Skeletal muscle tissue (tissue), 4 donors: Measurements from ENCODE around the gene LONP2. TPM values are rescaled to one million over a fixed set of nuclear protein-coding genes. Genes with fewer than 3 reads are reported as not detected.
A peak's percentile ranks its signal among the peaks of the same experiment; 100 is the strongest.

Experiments
- H3K27ac ChIP-seq: one replicate; pipeline ENCODE4 v1.7.0; 2013; ENCODE audit warnings: mild to moderate bottlenecking, low read depth, low read length, inconsistent platforms
- H3K27me3 ChIP-seq, 3 donors: one replicate each; pipeline ENCODE4 v1.7.0; 2013; ENCODE audit warnings: low read length in 3 of 3; ENCODE audit not compliant: control insufficient read depth in 3 of 3, insufficient read depth in 3 of 3
- H3K36me3 ChIP-seq, 3 donors: one replicate each; pipeline ENCODE4 v1.7.0; 2013; ENCODE audit warnings: low read length in 3 of 3; ENCODE audit not compliant: control insufficient read depth in 3 of 3, insufficient read depth in 3 of 3
- H3K4me1 ChIP-seq, 3 donors: one replicate each; pipeline ENCODE4 v1.7.0; 2013; ENCODE audit warnings: low read length in 3 of 3, mild to moderate bottlenecking in 3 of 3; ENCODE audit not compliant: control insufficient read depth in 3 of 3, insufficient read depth in 3 of 3
- H3K4me3 ChIP-seq, 3 donors: one replicate each; pipeline ENCODE4 v1.7.0; 2013; ENCODE audit warnings: low read length in 3 of 3
- H3K9ac ChIP-seq, 3 donors: one replicate each; pipeline ENCODE4 v1.7.0; 2013; ENCODE audit warnings: low read length in 3 of 3, mild to moderate bottlenecking in 3 of 3, moderate library complexity in 2 of 3, low read depth in 1 of 3
- H3K9me3 ChIP-seq, 3 donors: one replicate each; pipeline ENCODE4 v1.7.0; 2013; ENCODE audit warnings: low read length in 3 of 3; ENCODE audit not compliant: control insufficient read depth in 3 of 3
- total RNA-seq: library from RNA; depleted of rRNA; stranded (reverse); fragments of >200 nt; gene quantifications from one replicate; pipeline ENCODE4 v1.2.3, GENCODE V29; 2014
- donor health status: Osteomylitis.

The LONP2 gene
- total RNA-seq, 1 donor from 2014 or later = 44.4 TPM

DNA sequence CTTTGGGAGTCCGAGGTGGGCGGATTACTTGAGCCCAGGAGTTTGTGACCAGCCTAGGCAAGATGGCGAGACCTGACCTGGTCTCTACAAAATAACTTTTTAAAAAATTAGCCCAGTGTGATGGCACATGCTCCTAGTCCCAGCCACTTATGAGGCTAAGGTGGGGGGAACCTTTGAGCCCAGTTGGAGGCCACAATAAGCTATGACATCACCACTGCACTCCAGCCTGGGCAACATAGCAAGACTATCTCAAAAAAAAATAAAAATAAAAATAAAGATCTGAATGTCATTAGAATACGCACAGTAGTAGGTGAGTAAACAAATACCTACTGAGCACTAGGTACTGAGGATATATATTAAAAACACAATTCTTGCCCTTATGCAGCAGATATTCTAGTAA lies 138.0 kb downstream of the LONP2 start:
- Histone ChIP-seq H3K9ac (no peak overlapping the region), H3K4me3 (no peak overlapping the region), H3K27me3 (no peaks in the 10 kb centered on the region), H3K9me3 (no peaks in the 10 kb centered on the region), H3K27ac (no peak overlapping the region), H3K36me3 (no peaks in the 10 kb centered on the region), H3K4me1 (peaks cover 41 to 53% (median 52%) of the 10 kb centered on the region in 3 donors)

DNA sequence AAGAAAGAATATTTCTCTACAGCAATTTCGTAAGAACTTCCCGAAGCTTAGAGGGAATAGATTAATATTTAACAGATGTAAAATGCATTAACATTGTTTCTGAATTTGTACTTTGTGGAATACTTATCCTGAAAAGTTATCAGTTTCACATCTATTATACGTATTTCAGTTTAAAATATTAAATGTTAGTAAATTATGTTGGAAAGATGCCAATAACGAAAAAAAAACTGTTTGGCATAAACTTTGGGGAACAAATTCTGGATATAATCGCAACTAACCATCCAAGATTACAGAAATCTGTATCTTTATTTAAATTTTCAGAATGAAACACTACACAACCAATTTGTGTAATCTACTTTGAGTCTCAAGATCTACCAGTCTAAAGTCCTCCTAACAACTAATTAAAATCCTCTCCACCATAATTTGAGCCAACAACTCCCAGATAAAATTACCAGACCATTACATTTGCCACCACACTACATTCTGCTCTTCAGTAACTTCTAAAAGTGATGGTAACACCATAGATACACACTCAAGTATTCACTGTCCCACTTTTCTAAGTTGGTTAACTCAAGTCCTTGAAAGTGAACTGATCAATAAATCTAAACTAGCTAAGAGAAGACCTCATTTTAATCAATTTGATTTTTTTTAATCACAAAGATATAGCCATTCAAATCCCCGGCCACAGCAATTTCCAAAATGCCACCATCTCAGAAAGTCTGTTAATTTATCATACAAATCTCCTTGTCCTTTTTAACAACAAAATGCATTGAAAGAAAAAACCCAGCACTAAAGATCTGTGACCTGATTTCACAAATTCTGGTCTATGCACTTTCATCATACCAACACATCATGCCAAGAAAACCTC lies 139.1 kb downstream of the LONP2 start:
- Histone ChIP-seq H3K36me3 (no peaks in the 10 kb centered on the region), H3K4me1 (peaks cover 39 to 50% (median 50%) of the 10 kb centered on the region in 3 donors), H3K27ac (peak overlapping the region; percentile 91), H3K9ac (peak overlapping the region; percentile 85 to 98 (median 90)), H3K9me3 (no peaks in the 10 kb centered on the region), H3K4me3 (peak overlapping the region; percentile 77 to 98 (median 86)), H3K27me3 (no peaks in the 10 kb centered on the region)

DNA sequence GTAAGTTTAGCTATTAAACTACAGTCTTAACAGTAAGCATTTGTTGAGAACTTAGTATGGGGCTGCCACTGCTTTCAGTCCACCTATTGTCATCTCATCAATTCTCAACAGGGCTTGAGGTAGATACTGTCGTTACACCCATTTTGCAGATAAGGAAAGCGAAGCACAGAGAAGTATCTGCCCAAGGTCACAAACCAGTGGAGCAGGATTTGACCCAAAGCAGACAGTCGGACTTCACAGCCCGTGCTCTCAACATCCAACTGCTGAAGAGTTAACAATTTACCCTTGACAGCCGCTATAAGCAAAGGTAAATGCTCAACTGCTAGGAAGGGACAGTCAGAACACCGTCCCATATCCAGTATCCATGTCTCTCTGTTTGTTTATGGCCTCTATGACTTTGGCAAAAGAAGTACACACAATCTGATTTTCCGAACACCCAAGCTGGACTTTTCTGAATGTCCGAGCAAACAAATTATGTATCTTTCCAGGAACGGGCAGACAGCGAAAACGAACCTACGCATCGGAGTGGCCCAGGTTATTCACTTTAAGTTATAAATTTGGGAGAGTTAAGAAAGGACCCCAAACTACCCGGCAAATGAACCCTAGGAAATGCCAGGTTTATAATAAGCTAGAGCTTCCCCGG lies 139.9 kb downstream of the LONP2 start:
- Histone ChIP-seq H3K27ac (peak overlapping the region; percentile 91), H3K9me3 (no peaks in the 10 kb centered on the region), H3K36me3 (no peaks in the 10 kb centered on the region), H3K27me3 (no peaks in the 10 kb centered on the region), H3K9ac (peak overlapping the region; percentile 85 to 98 (median 90)), H3K4me1 (peaks cover 36 to 43% (median 43%) of the 10 kb centered on the region in 3 donors), H3K4me3 (peak overlapping the region; percentile 77 to 98 (median 86))

DNA sequence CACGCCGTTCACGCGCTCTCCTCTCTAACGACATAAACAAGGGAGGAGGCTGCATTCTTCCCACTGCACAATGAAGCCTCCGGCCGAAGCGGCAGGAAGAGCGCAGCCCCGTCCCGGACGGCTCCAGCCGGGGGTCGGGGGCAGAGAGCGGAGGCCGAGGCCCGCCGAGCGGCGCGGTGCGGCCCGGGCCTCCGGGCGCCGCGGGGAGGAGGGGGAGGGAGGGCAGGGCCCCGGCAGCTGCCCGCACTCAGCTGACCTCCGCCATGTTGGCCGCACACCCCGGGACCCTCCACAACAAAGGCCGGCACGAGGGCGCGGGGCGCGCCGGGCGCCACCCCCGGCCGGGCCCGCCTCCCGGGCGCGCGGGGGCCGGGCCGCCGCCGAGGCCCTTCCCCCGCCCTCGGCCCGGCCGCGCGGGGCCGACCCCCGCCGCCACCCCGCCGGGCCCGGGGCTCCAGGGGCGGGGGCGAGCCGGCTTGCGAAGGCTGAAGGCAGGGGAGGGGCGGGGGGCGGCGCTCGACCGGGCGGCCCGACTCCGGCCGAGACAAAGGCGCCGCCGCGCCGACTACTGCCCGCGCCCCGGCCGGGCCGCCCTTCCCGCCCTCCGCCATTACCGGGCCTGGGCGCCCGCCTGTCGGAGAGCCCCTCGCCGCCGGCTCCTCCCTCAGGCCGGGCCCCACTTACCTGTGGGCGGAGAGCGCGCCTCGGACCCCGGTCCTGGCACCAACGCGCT lies 140.6 kb downstream of the LONP2 start:
- H3K4me1 ChIP-seq = peaks cover 33 to 36% (median 36%) of the 10 kb centered on the region in 3 donors
- H3K9ac ChIP-seq = peak overlapping the region; percentile 92 to 98 (median 96)
- peak overlapping the region; percentile 77 to 98 (median 87) for H3K4me3 ChIP-seq
- H3K27me3 ChIP-seq = no peaks in the 10 kb centered on the region
- H3K36me3 ChIP-seq = no peaks in the 10 kb centered on the region
- H3K9me3 ChIP-seq = no peaks in the 10 kb centered on the region
- H3K27ac ChIP-seq = peak overlapping the region; percentile 92

DNA sequence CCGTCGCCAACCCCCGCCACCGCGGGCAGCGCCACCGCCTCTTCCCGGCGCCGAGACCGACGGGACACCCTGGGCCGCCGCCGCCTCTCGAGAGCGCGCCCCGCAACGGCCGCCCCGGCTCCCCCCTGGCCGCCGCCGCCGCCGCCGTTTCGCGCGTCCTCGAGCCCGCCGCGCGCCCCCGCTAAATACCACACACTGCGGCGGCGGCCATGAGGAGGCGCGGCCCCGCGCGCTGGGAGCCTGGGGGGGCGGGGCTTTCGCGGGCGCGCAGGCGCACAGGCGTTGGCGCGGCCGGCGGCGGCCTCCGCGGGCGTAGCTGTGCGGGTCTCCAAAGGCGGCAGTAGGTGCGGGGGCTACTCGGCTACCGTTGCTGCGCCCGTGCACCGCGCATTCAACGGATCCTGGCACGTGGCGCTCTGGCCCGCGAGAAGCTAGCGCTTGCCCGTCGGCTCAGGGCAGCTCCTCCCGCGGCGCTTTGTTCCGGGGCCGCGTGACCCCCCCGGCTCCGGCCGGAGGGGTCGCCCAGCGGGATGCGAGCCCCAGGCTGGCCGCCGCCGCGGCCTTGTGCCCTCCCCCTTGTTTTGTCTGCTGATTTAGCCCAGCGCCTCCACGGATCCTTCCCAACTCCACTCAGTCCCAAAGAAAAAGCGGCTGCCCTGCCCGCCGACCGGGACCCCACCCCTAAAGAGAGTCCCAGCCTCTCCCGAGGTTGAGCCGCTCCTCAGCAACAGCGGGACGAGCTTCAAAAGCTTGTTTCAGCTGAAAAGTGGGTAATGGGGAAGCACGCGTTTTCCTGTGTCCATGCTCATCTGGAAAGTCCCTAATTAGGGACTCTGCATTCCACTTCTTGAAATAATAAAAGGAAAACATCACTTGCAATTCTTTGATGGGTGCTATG lies 141.4 kb downstream of the LONP2 start, which contains the start of gene SIAH1:
SIAH1 (minus strand) TSS at position 161 of the 898 bp plus-strand sequence. CDS start 22,985 bp downstream, outside the sequence.
- H3K4me3 ChIP-seq = peak within 1 kb of the TSS; percentile 87 to 98 (median 87)
- peak within 1 kb of the TSS; percentile 92 for H3K27ac ChIP-seq
- no peaks in the 10 kb centered on the region for H3K36me3 ChIP-seq
- peaks cover 28 to 29% (median 28%) of the 10 kb centered on the region in 3 donors for H3K4me1 ChIP-seq
- no peaks in the 10 kb centered on the region for H3K9me3 ChIP-seq
- no peaks in the 10 kb centered on the region for H3K27me3 ChIP-seq
- peak within 1 kb of the TSS; percentile 92 to 98 (median 96) for H3K9ac ChIP-seq

DNA sequence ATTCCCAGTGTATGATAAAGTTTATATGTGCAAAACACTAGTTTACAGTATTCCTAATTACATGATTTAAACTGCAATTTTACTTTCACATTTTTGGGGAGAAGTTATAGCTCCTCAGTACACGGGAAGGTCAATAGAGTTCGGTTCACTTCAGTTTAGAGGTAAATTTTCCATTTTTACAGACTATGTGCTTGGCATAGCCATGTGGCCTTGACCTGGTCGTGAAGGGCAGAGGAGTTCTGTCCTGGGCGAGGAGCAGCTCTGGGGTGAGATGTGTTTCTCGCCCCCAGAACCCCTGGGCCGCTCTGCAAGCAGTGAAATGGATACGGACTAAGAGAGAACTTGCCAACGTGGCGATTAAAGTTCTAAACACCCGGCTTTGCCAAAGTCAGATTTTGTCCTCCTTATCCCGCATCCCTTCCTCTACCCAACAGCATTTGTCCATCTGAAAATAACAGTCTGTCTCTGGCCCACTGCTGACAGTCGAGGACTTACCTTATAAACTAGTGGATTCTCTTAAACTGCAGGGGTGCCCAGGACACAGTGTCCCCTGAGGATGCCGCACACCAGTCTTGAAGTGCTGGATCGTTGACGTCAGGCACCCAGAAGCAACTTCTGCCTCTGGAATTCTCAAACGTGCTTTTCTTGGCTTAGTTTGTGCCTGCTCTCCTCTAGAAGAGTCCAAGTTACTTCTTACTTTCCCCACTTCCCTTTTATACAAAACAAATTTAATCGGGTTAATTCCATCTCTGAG lies 142.6 kb downstream of the LONP2 start:
- H3K27me3 ChIP-seq = no peaks in the 10 kb centered on the region
- peaks cover 19 to 21% (median 20%) of the 10 kb centered on the region in 3 donors for H3K4me1 ChIP-seq
- H3K36me3 ChIP-seq = no peaks in the 10 kb centered on the region
- H3K27ac ChIP-seq = peak overlapping the region; percentile 4
- no peaks in the 10 kb centered on the region for H3K9me3 ChIP-seq
- H3K4me3 ChIP-seq = no peak overlapping the region
- H3K9ac ChIP-seq = peak overlapping the region in 2 of 3 donors; percentile 10 to 35

DNA sequence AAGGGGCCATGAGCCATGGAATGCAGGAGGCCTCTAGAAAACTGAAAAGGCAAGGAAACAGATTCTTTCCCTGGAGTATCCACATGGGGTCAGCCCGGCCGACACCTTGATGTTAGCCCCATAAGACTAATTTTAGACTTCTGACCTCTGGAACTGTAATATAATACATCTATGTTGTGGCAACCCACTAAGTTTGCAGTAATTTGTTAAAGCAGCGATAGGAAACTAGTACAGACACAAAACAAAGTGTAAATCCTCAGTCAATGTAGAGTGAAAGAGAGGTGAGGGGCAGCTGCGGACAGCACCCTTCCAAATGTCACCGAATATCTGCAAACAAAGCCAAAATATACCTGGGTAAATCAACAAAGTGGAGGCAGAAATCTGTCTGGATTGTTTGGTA lies 148.3 kb downstream of the LONP2 start:
- Histone ChIP-seq H3K4me1 (peaks cover 14 to 25% (median 17%) of the 10 kb centered on the region in 3 donors), H3K4me3 (no peak overlapping the region), H3K9ac (no peak overlapping the region), H3K9me3 (no peaks in the 10 kb centered on the region), H3K27me3 (no peaks in the 10 kb centered on the region), H3K27ac (peak overlapping the region; percentile 79), H3K36me3 (no peaks in the 10 kb centered on the region)

DNA sequence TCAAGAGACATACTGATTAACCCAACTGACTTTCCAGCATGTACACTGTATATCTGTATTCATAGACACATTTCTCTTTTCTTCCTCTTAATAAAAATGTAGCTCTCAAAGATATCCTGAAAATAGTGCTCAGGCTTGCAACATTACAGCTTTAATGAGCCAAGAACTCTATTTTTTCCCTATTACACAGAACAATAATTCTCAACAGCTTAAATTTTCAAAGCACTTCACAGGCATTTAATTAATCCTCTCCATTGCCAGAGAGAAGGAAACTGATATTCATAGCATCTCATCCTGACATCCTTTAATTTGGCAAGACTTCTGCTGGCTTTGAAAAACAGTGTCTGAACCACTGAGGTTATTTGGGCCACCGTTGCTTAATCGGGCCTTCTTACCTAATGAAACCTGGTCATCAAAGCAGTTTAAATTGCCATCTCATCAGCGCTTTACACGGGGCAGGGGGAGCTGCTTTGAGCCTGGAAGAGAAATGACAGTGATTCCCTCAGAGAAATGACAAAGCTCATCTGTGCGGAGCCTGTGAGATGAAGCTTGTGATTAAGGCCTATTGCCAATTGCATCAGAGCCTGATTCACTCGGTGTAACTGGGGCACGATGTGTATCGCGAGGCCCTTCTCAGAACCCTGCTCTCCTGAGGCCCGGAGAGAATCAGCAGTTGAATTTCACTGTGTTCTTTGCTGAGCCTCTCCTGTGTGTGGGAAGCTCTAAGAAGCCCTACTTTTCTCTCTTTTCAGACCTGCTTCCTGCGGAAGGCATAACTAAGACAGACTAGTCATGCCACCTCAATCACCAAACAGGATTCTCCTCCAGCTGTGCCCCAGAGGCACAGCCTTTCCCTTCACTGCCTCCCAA lies 149.6 kb downstream of the LONP2 start:
- H3K9ac ChIP-seq = peak overlapping the region in 2 of 3 donors; percentile 51 to 69
- peak overlapping the region; percentile 79 for H3K27ac ChIP-seq
- no peaks in the 10 kb centered on the region for H3K9me3 ChIP-seq
- no peaks in the 10 kb centered on the region for H3K27me3 ChIP-seq
- H3K4me3 ChIP-seq = peak overlapping the region in 1 of 3 donors; percentile 3
- no peaks in the 10 kb centered on the region for H3K36me3 ChIP-seq
- peaks cover 14 to 25% (median 17%) of the 10 kb centered on the region in 3 donors for H3K4me1 ChIP-seq
